Uterus (tissue), 4 donors: ENCODE measurements around the gene SPECC1. TPM values are rescaled to one million over a fixed set of nuclear protein-coding genes. Genes with fewer than 3 reads are reported as not detected.
"Not testable (repeated sequence)": the region's sequence is repeated elsewhere in the genome, so short reads cannot be mapped to it uniquely, and the experiment has no call there.

Source experiments
- DNase-seq, 2 donors: peaks; one replicate each; pipeline ENCODE4 v3.0.0-alpha.2; 2019 to 2020
- H3K27ac ChIP-seq, 2 donors: fragments of 200-600 bp; sonication (generic); 1 replicate in 1 of 2; 2 replicates in 1 of 2; pipeline ENCODE4 v1.5.1; 2016 to 2018
- H3K27me3 ChIP-seq, 2 donors: fragments of 200-600 bp; sonication (generic); one replicate each; pipeline ENCODE4 v1.5.1; 2018 to 2019; ENCODE audit warnings: control low read depth in 1 of 2
- H3K36me3 ChIP-seq, 2 donors: fragments of 200-600 bp; sonication (generic); one replicate each; pipeline ENCODE4 v1.5.1; 2019; ENCODE audit warnings: control low read depth in 1 of 2
- H3K4me1 ChIP-seq, 2 donors: fragments of 200-600 bp; sonication (generic); one replicate each; pipeline ENCODE4 v1.5.1; 2018 to 2019; ENCODE audit warnings: control low read depth in 1 of 2
- H3K4me3 ChIP-seq, 2 donors: fragments of 200-600 bp; sonication (generic); 1 replicate in 1 of 2; 2 replicates in 1 of 2; pipeline ENCODE4 v1.5.1; 2018 to 2019; ENCODE audit warnings: mild to moderate bottlenecking in 1 of 2
- H3K9me3 ChIP-seq, 2 donors: fragments of 200-600 bp; sonication (generic); one replicate each; pipeline ENCODE4 v1.5.1; 2019; ENCODE audit warnings: control low read depth in 1 of 2
- POLR2A ChIP-seq, 2 donors: fragments of 450-650 bp; IDR thresholded peaks; one replicate each; pipeline ENCODE4 v1.6.1; 2016; ENCODE audit warnings: antibody characterized with exemption in 2 of 2, mild to moderate bottlenecking in 1 of 2, moderate library complexity in 1 of 2
- intact Hi-C: fragments of 100-400 bp; cut with DNase I; formaldehyde crosslinking; loops from one replicate; pipeline ENCODE4 v1.15.1; 2023; ENCODE audit warnings: low total_unique reads
- total RNA-seq, 4 donors: library from RNA; depleted of rRNA in 3 of 4; stranded (reverse); fragments of >200 nt in 3 of 4; gene quantifications; one replicate each; pipeline versions ENCODE4 v1.1.0 to v1.2.4, GENCODE V29; 2014 to 2023
- TF ChIP-seq, protein P1 (sequence below), 4 experiments: fragments of 200-600 bp in 2 of 4; fragments of 450-650 bp in 2 of 4; sonication (generic) in 2 of 4; IDR thresholded peaks; one replicate each; pipeline ENCODE4 v1.5.1; 2016 to 2019; ENCODE audit warnings: antibody characterized with exemption in 4 of 4, mild to moderate bottlenecking in 2 of 4, moderate library complexity in 1 of 4
- donor health status: DM: yes; HTN: yes; CAD: no.

Gene SPECC1
- total RNA-seq, 4 donors from 2014 or later: 22.6 to 63.0 (median 44.0) TPM

DNA sequence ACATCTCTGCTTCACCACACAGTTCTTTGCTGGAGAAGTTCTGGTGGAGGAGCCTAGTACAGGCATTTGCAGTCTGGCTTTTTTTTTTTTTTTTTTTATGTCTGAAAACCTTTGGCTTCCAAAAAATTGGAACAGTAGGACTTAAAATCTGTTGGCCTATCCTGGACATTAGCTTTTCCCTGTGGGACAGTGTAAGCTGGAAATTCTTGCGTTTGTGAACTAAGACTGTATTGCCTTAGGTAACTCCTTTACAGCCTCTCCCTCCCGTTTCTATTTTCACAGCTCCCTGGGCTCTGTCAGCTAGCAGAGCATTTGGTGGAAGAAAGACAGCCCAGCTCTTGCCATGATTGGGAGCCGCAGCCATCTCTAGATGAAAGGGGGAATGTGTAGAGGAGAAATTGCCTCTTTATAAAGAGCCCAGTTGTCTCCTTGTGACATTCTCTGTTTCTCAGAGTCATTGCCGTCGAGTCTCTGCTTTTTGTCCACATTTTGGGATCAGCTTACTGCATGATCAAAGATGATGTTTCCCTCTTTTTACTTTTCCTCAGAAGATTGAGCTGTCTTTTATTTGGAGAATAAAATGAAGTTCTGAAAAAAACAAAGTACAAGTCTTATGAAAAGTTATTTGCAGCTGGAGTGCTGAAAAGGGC is 227.5 kb downstream of the SPECC1 start:
- Histone ChIP-seq H3K27ac (no peak overlapping the region), H3K4me3 (no peak overlapping the region), H3K4me1 (no peaks in the 10 kb centered on the region), H3K9me3 (no peaks in the 10 kb centered on the region), H3K27me3 (no peaks in the 10 kb centered on the region), H3K36me3 (no peaks in the 10 kb centered on the region)
- TF ChIP-seq, protein P1, sequence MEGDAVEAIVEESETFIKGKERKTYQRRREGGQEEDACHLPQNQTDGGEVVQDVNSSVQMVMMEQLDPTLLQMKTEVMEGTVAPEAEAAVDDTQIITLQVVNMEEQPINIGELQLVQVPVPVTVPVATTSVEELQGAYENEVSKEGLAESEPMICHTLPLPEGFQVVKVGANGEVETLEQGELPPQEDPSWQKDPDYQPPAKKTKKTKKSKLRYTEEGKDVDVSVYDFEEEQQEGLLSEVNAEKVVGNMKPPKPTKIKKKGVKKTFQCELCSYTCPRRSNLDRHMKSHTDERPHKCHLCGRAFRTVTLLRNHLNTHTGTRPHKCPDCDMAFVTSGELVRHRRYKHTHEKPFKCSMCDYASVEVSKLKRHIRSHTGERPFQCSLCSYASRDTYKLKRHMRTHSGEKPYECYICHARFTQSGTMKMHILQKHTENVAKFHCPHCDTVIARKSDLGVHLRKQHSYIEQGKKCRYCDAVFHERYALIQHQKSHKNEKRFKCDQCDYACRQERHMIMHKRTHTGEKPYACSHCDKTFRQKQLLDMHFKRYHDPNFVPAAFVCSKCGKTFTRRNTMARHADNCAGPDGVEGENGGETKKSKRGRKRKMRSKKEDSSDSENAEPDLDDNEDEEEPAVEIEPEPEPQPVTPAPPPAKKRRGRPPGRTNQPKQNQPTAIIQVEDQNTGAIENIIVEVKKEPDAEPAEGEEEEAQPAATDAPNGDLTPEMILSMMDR (IDR thresholded peaks at IDR 0.05): no peak
- TF ChIP-seq POLR2A (IDR thresholded peaks at IDR 0.05): no peak
- DNase-seq: no peak
- intact Hi-C loops: no loop called here

DNA sequence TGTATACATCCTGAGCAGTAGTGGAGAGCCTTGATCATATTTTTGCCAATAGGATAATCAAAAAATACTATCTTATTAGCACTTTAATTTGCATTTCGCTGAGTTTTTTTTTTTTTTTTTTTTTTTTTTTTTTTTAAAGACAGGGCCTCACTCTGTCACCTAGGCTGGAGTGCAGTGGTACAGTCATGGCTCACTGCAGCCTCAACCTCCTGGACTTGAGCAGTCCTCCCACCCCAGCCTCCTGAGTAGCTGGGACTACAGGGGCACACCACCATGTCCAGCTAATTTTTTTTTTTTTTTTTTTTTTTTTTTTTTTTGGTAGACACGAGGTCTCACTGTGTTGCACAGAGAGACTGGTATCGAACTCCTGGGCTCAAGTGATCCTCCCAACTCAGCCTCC is 230.6 kb downstream of the SPECC1 start:
- H3K9me3 ChIP-seq, DNase-seq, H3K36me3 ChIP-seq, intact Hi-C loops, H3K27ac ChIP-seq, H3K4me3 ChIP-seq, H3K4me1 ChIP-seq, H3K27me3 ChIP-seq: not testable (repeated sequence)

DNA sequence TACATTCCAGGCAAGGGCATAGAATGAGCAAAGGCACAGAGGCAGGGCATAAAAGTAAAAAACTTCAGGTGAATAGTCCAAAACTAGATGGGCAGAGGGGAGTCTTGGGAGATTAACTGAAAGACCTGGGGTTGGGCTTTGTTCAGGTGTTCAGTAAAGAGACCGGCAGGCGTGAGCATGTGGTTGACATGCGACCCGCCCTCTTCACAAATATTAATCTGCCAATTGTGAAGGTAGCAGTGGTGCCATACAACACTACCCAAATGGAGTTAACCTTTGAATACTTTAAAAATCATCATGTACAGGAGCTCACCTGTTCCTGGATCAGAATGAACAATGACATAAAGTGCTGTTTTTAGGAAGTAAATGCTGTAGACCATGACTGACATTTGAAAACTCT is 232.7 kb downstream of the SPECC1 start:
- H3K27ac ChIP-seq: no peak overlapping the region
- no peaks in the 10 kb centered on the region for H3K27me3 ChIP-seq
- no peak for DNase-seq
- no peaks in the 10 kb centered on the region for H3K36me3 ChIP-seq
- no peaks in the 10 kb centered on the region for H3K9me3 ChIP-seq
- TF ChIP-seq, protein P1 (IDR thresholded peaks at IDR 0.05): no peak
- no peak for TF ChIP-seq POLR2A (IDR thresholded peaks at IDR 0.05)
- intact Hi-C loops: no loop called here
- no peaks in the 10 kb centered on the region for H3K4me1 ChIP-seq
- H3K4me3 ChIP-seq: no peak overlapping the region

DNA sequence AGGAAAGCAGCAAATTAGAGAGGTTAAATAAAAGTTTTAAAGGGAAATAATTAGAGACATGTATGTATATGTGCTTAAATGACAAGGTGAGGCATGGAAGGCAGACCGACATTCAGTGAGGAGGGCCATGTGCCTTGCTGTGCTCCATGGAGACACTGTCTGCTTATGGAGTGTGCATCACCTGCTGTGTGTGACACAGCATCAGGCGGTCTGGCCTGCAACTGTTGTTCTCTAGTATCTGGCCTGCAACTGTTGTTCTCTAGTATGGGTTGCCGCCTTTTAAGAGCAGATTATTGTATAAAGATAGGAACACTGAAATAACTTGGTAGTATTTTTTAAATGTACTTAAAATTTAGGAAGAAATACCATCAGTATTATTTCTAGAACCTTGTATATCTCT is 233.1 kb downstream of the SPECC1 start:
- intact Hi-C loops: no loop called here
- no peaks in the 10 kb centered on the region for H3K36me3 ChIP-seq
- TF ChIP-seq, protein P1 (IDR thresholded peaks at IDR 0.05): no peak
- no peak for TF ChIP-seq POLR2A (IDR thresholded peaks at IDR 0.05)
- DNase-seq: no peak
- no peak overlapping the region for H3K4me3 ChIP-seq
- H3K27me3 ChIP-seq: no peaks in the 10 kb centered on the region
- no peak overlapping the region for H3K27ac ChIP-seq
- no peaks in the 10 kb centered on the region for H3K4me1 ChIP-seq
- no peaks in the 10 kb centered on the region for H3K9me3 ChIP-seq

DNA sequence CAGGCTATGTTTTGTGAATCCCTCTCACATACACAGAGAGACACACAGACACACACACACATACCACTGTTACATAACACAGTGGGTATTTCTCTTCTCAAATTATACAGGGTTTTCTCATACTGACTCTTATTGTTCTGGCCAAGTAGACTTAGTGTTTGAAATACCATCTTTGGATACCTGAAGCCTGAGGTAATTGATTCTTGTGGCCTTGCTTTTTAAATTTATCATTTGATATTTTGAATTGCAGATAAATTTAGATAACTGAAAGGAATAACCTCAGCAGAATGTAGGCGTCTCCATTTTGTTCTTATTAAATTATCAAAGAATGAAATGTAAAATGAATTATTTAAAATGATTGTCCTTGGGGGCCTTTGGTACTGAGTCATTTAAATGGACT is 234.4 kb downstream of the SPECC1 start:
- H3K9me3 ChIP-seq: no peaks in the 10 kb centered on the region
- H3K4me3 ChIP-seq: no peak overlapping the region
- H3K4me1 ChIP-seq: no peaks in the 10 kb centered on the region
- intact Hi-C loops: no loop called here
- no peaks in the 10 kb centered on the region for H3K27me3 ChIP-seq
- no peak overlapping the region for H3K27ac ChIP-seq
- no peaks in the 10 kb centered on the region for H3K36me3 ChIP-seq
- no peak for DNase-seq
- TF ChIP-seq, protein P1 (IDR thresholded peaks at IDR 0.05): no peak
- TF ChIP-seq POLR2A (IDR thresholded peaks at IDR 0.05): no peak

DNA sequence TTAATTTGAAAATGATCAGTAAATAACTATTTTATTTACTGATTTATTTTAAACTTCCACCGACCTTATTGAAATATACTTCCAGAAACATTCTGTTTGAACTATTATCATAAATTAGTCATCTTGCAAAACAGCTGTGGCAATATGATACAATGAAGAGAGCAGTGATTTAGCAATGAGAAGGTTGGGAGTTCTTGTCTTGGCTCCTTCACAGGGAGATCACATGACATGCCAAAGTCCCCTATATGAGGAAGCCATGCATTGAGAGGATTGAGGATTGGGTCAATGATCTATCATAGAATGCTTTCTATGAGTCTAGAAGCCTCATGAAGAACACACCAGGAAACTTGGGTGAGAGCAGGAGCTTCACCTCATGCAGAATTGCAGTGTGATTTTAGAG is 235.5 kb downstream of the SPECC1 start:
- intact Hi-C loops: no loop called here
- TF ChIP-seq POLR2A (IDR thresholded peaks at IDR 0.05): no peak
- TF ChIP-seq, protein P1 (IDR thresholded peaks at IDR 0.05): no peak
- H3K27me3 ChIP-seq: no peaks in the 10 kb centered on the region
- H3K36me3 ChIP-seq: no peaks in the 10 kb centered on the region
- DNase-seq: no peak
- H3K27ac ChIP-seq: no peak overlapping the region
- no peaks in the 10 kb centered on the region for H3K4me1 ChIP-seq
- no peak overlapping the region for H3K4me3 ChIP-seq
- H3K9me3 ChIP-seq: peaks cover 0 to 7% of the 10 kb centered on the region in 2 donors
